Measurements from ENCODE around the gene DVL2.

DNA sequence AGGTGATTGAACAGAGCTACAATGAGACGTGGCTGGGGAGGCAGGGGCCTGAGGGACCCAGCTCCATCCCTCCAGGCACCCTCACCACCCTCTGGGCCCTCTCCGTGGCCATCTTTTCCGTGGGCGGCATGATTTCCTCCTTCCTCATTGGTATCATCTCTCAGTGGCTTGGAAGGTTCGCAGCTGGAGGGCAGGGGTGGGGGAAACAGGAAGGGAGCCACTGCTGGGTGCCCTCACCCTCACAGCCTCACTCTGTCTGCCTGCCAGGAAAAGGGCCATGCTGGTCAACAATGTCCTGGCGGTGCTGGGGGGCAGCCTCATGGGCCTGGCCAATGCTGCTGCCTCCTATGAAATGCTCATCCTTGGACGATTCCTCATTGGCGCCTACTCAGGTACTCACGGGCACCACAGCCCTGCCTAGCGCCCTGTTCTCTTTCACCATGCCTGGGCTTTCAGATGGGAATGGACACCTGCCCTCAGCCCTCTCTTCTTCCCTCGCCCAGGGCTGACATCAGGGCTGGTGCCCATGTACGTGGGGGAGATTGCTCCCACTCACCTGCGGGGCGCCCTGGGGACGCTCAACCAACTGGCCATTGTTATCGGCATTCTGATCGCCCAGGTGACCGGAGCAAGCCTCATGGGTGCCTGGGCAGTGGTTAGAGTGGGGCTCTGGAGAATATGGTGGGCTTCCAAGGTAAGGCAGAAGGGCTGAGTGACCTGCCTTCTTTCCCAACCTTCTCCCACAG, 49.3 kb upstream of the DVL2 start:
- TF ChIP-seq EP300 (IDR thresholded peaks at IDR 0.05): no peak
- no peak for TF ChIP-seq POLR2A (IDR thresholded peaks at IDR 0.05; ENCODE audit: low read depth)
- TF ChIP-seq, protein P1, sequence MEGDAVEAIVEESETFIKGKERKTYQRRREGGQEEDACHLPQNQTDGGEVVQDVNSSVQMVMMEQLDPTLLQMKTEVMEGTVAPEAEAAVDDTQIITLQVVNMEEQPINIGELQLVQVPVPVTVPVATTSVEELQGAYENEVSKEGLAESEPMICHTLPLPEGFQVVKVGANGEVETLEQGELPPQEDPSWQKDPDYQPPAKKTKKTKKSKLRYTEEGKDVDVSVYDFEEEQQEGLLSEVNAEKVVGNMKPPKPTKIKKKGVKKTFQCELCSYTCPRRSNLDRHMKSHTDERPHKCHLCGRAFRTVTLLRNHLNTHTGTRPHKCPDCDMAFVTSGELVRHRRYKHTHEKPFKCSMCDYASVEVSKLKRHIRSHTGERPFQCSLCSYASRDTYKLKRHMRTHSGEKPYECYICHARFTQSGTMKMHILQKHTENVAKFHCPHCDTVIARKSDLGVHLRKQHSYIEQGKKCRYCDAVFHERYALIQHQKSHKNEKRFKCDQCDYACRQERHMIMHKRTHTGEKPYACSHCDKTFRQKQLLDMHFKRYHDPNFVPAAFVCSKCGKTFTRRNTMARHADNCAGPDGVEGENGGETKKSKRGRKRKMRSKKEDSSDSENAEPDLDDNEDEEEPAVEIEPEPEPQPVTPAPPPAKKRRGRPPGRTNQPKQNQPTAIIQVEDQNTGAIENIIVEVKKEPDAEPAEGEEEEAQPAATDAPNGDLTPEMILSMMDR (IDR thresholded peaks at IDR 0.05): no peak
- TF ChIP-seq POLR2AphosphoS5 (IDR thresholded peaks at IDR 0.05): no peak
